GM20000 (cell line): Measurements from ENCODE around the gene TMC8.

Source experiments
- DNase-seq: peaks from one replicate; pipeline ENCODE4 v3.0.0; 2012; ENCODE audit warnings: low spot score
- CTCF ChIP-seq: IDR thresholded peaks from 2 replicates; pipeline ENCODE4 v1.5.1; 2012; ENCODE audit warnings: mild to moderate bottlenecking, control low read depth; ENCODE audit errors: extremely low read depth, missing control alignments

Gene TMC8

GRCh38 chr17:78092794-78093324, 37.7 kb upstream of the TMC8 start:
- TF ChIP-seq CTCF, result no peak
- DNase-seq, result no peak

- no peak for TF ChIP-seq CTCF
- DNase-seq, result no peak
Observed at GRCh38 chr17:78095035-78095434, 35.5 kb upstream of the TMC8 start.

GRCh38 chr17:78096093-78096492, 34.5 kb upstream of the TMC8 start:
- no peak for TF ChIP-seq CTCF
- DNase-seq, result no peak

GRCh38 chr17:78101112-78101511, 29.5 kb upstream of the TMC8 start:
- no peak for TF ChIP-seq CTCF
- no peak for DNase-seq

- TF ChIP-seq CTCF, result no peak
- DNase-seq, result no peak
Observed at GRCh38 chr17:78101542-78101941, 29.0 kb upstream of the TMC8 start.

- TF ChIP-seq CTCF, result no peak
- no peak for DNase-seq
Observed at GRCh38 chr17:78103311-78103710, 27.3 kb upstream of the TMC8 start.

GRCh38 chr17:78104540-78104941, 26.0 kb upstream of the TMC8 start:
- TF ChIP-seq CTCF, result no peak
- DNase-seq, result no peak
